ENCODE results near the gene PBX3.

GRCh38 chr9:125760537-125760936, 13.4 kb downstream of the PBX3 start:
- no peak for TF ChIP-seq EZH2 (IDR thresholded peaks at IDR 0.05; ENCODE audit: insufficient read depth, poor library complexity, severe bottlenecking)
- TF ChIP-seq EZH2phosphoT487 (IDR thresholded peaks at IDR 0.05; ENCODE audit: insufficient read depth, low read depth), result no peak
